ENCODE measurements around the gene MAT1A.

GRCh38 chr10:80260295-80261243, 28.9 kb downstream of the MAT1A start:
- TF ChIP-seq CTCF (conservative IDR thresholded peaks at IDR 0.05 in 1 of 2, IDR thresholded peaks at IDR 0.05 in 1 of 2; ENCODE audit: extremely low read depth in 1 of 2, insufficient read depth in 1 of 2, low read depth in 1 of 2, low read length in 2 of 2) = peak; percentile 88 to 89
- TF ChIP-seq EZH2 (IDR thresholded peaks at IDR 0.05; ENCODE audit: borderline replicate concordance, low read length) = no peak

All from mammary epithelial cell (primary cell).